Stimulated activated naive CD8-positive, alpha-beta T cell treated with anti-CD3 and anti-CD28 coated beads, Interleukin-15, Interleukin-2, amounts not matched to agents 100 U/mL and 50 U/mL, for 24 hours (primary cell): Measurements from ENCODE around the gene HBG1.

Experiments
- ATAC-seq: fragments of 150-1000 bp; cut with Tn5 transposase; one replicate; pipeline ENCODE4 v1.10.0; 2021
- DNase-seq: peaks from one replicate; pipeline ENCODE4 v3.0.0; 2021

The HBG1 gene

GRCh38 chr11:5246772-5247471, 2.7 kb downstream of the HBG1 start:
- DNase-seq (no peak), ATAC-seq (no peak)

GRCh38 chr11:5245155-5245554, 4.5 kb downstream of the HBG1 start:
- ATAC-seq (no peak), DNase-seq (no peak)

- ATAC-seq (no peak), DNase-seq (no peak)
Measured at GRCh38 chr11:5243816-5244180, 5.9 kb downstream of the HBG1 start.

- no peak for ATAC-seq
- DNase-seq = no peak
Measured at GRCh38 chr11:5242933-5243815, 6.5 kb downstream of the HBG1 start.

GRCh38 chr11:5242208-5242607, 7.4 kb downstream of the HBG1 start:
- no peak for ATAC-seq
- DNase-seq = no peak

GRCh38 chr11:5241458-5241857, 8.2 kb downstream of the HBG1 start:
- ATAC-seq = no peak
- no peak for DNase-seq

GRCh38 chr11:5240458-5240857, 9.2 kb downstream of the HBG1 start:
- ATAC-seq (no peak), DNase-seq (no peak)

- ATAC-seq = no peak
- no peak for DNase-seq
Measured at GRCh38 chr11:5240056-5240455, 9.6 kb downstream of the HBG1 start.

- no peak for ATAC-seq
- no peak for DNase-seq
Measured at GRCh38 chr11:5239046-5239445, 10.6 kb downstream of the HBG1 start.

GRCh38 chr11:5238486-5238885, 11.2 kb downstream of the HBG1 start:
- DNase-seq = no peak
- ATAC-seq = no peak

- DNase-seq (no peak), ATAC-seq (no peak)
Measured at GRCh38 chr11:5237420-5237819, 12.2 kb downstream of the HBG1 start.

- ATAC-seq (no peak), DNase-seq (no peak)
Measured at GRCh38 chr11:5235364-5236095, 14.1 kb downstream of the HBG1 start.

GRCh38 chr11:5234381-5234834, 15.2 kb downstream of the HBG1 start, which contains the start of gene HBD:
Gene HBD, minus strand, starts transcription at chr11:5234483. Its CDS starts 50 bp downstream, at chr11:5234433.
- no peak for DNase-seq
- ATAC-seq = no peak

- ATAC-seq = no peak
Measured at GRCh38 chr11:5233307-5233706, 16.4 kb downstream of the HBG1 start.

GRCh38 chr11:5232821-5233220, 16.8 kb downstream of the HBG1 start:
- ATAC-seq (no peak), DNase-seq (no peak)

More at GRCh38 chr11:5233307-5233706, 16.4 kb downstream of the HBG1 start:
- no peak for DNase-seq

GRCh38 chr11:5232176-5232575, 17.5 kb downstream of the HBG1 start:
- no peak for ATAC-seq
- DNase-seq = no peak

GRCh38 chr11:5231111-5231510, 18.5 kb downstream of the HBG1 start:
- ATAC-seq (no peak), DNase-seq (no peak)

- DNase-seq (no peak), ATAC-seq (no peak)
Measured at GRCh38 chr11:5230266-5230665, 19.4 kb downstream of the HBG1 start.

GRCh38 chr11:5229796-5230195, 19.9 kb downstream of the HBG1 start:
- DNase-seq (no peak), ATAC-seq (no peak)

- no peak for ATAC-seq
Measured at GRCh38 chr11:5229356-5229755, 20.3 kb downstream of the HBG1 start.

GRCh38 chr11:5228124-5228523, 21.5 kb downstream of the HBG1 start:
- no peak for DNase-seq
- no peak for ATAC-seq

More at GRCh38 chr11:5229356-5229755, 20.3 kb downstream of the HBG1 start:
- DNase-seq = no peak

- no peak for DNase-seq
- no peak for ATAC-seq
Measured at GRCh38 chr11:5227681-5228080, 22.0 kb downstream of the HBG1 start.
